ENCODE measurements around the gene MICAL1.

- TF ChIP-seq POLR2AphosphoS5 (IDR thresholded peaks at IDR 0.05) (no peak), CTCF (IDR thresholded peaks at IDR 0.05) (no peak), POLR2A (IDR thresholded peaks at IDR 0.05) (no peak)
Measured at GRCh38 chr6:109449795-109450673, 5.5 kb downstream of the MICAL1 start.

Measured in breast epithelium (tissue), 3 donors.